ENCODE results near the gene HLA-G. TPM values are rescaled to one million over a fixed set of nuclear protein-coding genes. Genes with fewer than 3 reads are reported as not detected.

The HLA-G gene
- total RNA-seq, 1 donor from 2014 or later, result 0.41 TPM

- peak; percentile 72 for TF ChIP-seq CTCF (IDR thresholded peaks at IDR 0.05; ENCODE audit: unreplicated experiment)
- Mint-ChIP-seq H3K36me3 (ENCODE audit: low read depth, unreplicated experiment) (no peaks in the 10 kb centered on the region), H3K4me1 (ENCODE audit: unreplicated experiment) (no peaks in the 10 kb centered on the region), H3K27me3 (ENCODE audit: unreplicated experiment) (no peaks in the 10 kb centered on the region), H3K4me3 (ENCODE audit: unreplicated experiment) (no peak overlapping the region), H3K9me3 (ENCODE audit: unreplicated experiment) (no peaks in the 10 kb centered on the region), H3K27ac (ENCODE audit: unreplicated experiment) (no peak overlapping the region)
- peak; percentile 84 for DNase-seq (ENCODE audit: low spot score)
Observed at GRCh38 chr6:29847871-29848630, 20.4 kb downstream of the HLA-G start.

- H3K27ac Mint-ChIP-seq (ENCODE audit: unreplicated experiment), result no peak overlapping the region
- no peak for DNase-seq (ENCODE audit: low spot score)
- H3K9me3 Mint-ChIP-seq (ENCODE audit: unreplicated experiment), result no peaks in the 10 kb centered on the region
- no peaks in the 10 kb centered on the region for H3K36me3 Mint-ChIP-seq (ENCODE audit: low read depth, unreplicated experiment)
- peak overlapping the region; percentile 44 for H3K4me3 Mint-ChIP-seq (ENCODE audit: unreplicated experiment)
- peaks cover 2% of the 10 kb centered on the region for H3K27me3 Mint-ChIP-seq (ENCODE audit: unreplicated experiment)
- no peak for TF ChIP-seq CTCF (IDR thresholded peaks at IDR 0.05; ENCODE audit: unreplicated experiment)
- no peaks in the 10 kb centered on the region for H3K4me1 Mint-ChIP-seq (ENCODE audit: unreplicated experiment)
Observed at GRCh38 chr6:29850011-29850553, 22.5 kb downstream of the HLA-G start.

GRCh38 chr6:29851190-29851589 lies 23.6 kb downstream of the HLA-G start:
- H3K27ac Mint-ChIP-seq (ENCODE audit: unreplicated experiment), result no peak overlapping the region
- H3K27me3 Mint-ChIP-seq (ENCODE audit: unreplicated experiment), result peaks cover 2% of the 10 kb centered on the region
- H3K4me3 Mint-ChIP-seq (ENCODE audit: unreplicated experiment), result no peak overlapping the region
- no peak for TF ChIP-seq CTCF (IDR thresholded peaks at IDR 0.05; ENCODE audit: unreplicated experiment)
- no peaks in the 10 kb centered on the region for H3K36me3 Mint-ChIP-seq (ENCODE audit: low read depth, unreplicated experiment)
- DNase-seq (ENCODE audit: low spot score), result no peak
- no peaks in the 10 kb centered on the region for H3K4me1 Mint-ChIP-seq (ENCODE audit: unreplicated experiment)
- H3K9me3 Mint-ChIP-seq (ENCODE audit: unreplicated experiment), result no peaks in the 10 kb centered on the region

- TF ChIP-seq CTCF (IDR thresholded peaks at IDR 0.05; ENCODE audit: unreplicated experiment), result no peak
- H3K36me3 Mint-ChIP-seq (ENCODE audit: low read depth, unreplicated experiment), result no peaks in the 10 kb centered on the region
- no peak overlapping the region for H3K4me3 Mint-ChIP-seq (ENCODE audit: unreplicated experiment)
- H3K27me3 Mint-ChIP-seq (ENCODE audit: unreplicated experiment), result peaks cover 2% of the 10 kb centered on the region
- H3K9me3 Mint-ChIP-seq (ENCODE audit: unreplicated experiment), result no peaks in the 10 kb centered on the region
- H3K4me1 Mint-ChIP-seq (ENCODE audit: unreplicated experiment), result no peaks in the 10 kb centered on the region
- no peak overlapping the region for H3K27ac Mint-ChIP-seq (ENCODE audit: unreplicated experiment)
- no peak for DNase-seq (ENCODE audit: low spot score)
Observed at GRCh38 chr6:29853245-29853644, 25.6 kb downstream of the HLA-G start.

- no peak for TF ChIP-seq CTCF (IDR thresholded peaks at IDR 0.05; ENCODE audit: unreplicated experiment)
- H3K27me3 Mint-ChIP-seq (ENCODE audit: unreplicated experiment), result peaks cover 2% of the 10 kb centered on the region
- DNase-seq (ENCODE audit: low spot score), result no peak
- no peaks in the 10 kb centered on the region for H3K9me3 Mint-ChIP-seq (ENCODE audit: unreplicated experiment)
- no peak overlapping the region for H3K4me3 Mint-ChIP-seq (ENCODE audit: unreplicated experiment)
- H3K27ac Mint-ChIP-seq (ENCODE audit: unreplicated experiment), result no peak overlapping the region
- H3K4me1 Mint-ChIP-seq (ENCODE audit: unreplicated experiment), result no peaks in the 10 kb centered on the region
- H3K36me3 Mint-ChIP-seq (ENCODE audit: low read depth, unreplicated experiment), result no peaks in the 10 kb centered on the region
Observed at GRCh38 chr6:29858006-29858405, 30.4 kb downstream of the HLA-G start.

All from endothelial cell (in vitro differentiated cells).